Hematopoietic multipotent progenitor cell (in vitro differentiated cells): ENCODE measurements around the gene KCNA3. TPM values are rescaled to one million over a fixed set of nuclear protein-coding genes. Genes with fewer than 3 reads are reported as not detected.
"Not testable (repeated sequence)": the region's sequence is repeated elsewhere in the genome, so short reads cannot be mapped to it uniquely, and the experiment has no call there.

ENCODE experiments used
- DNase-seq, 3 donors: peaks; one replicate each; pipeline ENCODE4 v3.0.0-alpha.2; 2011 to 2015; ENCODE audit warnings: low read depth in 2 of 3, low spot score in 2 of 3
- total RNA-seq: library from RNA; depleted of rRNA; stranded (reverse); fragments of >200 nt; gene quantifications from one replicate; pipeline ENCODE4 v1.2.3, GENCODE V29; 2012

KCNA3 gene
- total RNA-seq, 1 donor, result 37.2 TPM

GRCh38 chr1:110680036-110680735, 5.4 kb upstream of the KCNA3 start:
- DNase-seq, result peak in 1 of 3 donors; percentile 44

GRCh38 chr1:110677526-110677925, 2.8 kb upstream of the KCNA3 start:
- DNase-seq, result no peak

- DNase-seq, result no peak
Observed at GRCh38 chr1:110676970-110677369, 2.2 kb upstream of the KCNA3 start.

- no peak for DNase-seq
Observed at GRCh38 chr1:110675060-110675791, 486 bp upstream of the KCNA3 start.

- no peak for DNase-seq
Observed at GRCh38 chr1:110673805-110674336, 869 bp downstream of the KCNA3 start.

DNA sequence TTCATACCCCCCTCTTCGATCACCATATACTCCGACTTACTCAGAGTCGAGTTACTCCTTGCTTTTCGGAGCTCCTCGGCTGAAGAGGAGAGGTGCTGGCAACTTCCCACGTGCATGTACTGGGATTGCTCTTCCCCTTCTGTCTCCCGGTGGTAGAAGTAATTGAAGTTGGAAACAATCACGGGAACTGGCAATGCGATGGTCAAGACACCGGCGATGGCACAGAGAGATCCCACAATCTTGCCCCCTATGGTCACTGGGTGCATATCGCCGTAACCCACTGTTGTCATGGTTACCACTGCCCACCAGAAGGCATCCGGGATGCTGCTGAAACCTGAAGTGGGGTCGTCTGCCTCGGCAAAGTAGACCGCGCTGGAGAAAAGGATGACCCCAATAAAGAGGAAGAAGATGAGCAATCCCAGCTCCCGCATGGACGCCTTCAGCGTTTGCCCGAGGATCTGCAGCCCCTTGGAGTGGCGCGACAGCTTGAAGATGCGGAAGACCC, 1.5 kb downstream of the KCNA3 start:
- no peak for DNase-seq

DNA sequence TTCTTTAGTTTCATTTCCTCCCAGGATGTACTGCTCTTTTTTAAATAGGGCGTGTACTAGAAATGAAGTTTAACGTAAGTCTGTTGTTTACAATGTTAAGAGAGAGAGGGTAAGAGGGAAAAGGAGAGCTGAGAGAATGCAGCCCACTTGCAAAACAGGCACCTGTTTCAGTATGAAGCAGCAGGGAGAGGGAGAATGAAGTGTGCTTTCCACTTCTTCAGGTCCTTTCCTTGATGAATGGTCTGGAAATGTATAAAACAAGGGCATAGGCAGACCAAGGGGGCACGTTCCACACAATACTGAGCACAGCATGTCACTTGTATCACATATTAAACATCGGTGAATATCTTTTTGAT, 2.0 kb downstream of the KCNA3 start:
- peak in 2 of 3 donors; percentile 46 to 56 for DNase-seq

DNA sequence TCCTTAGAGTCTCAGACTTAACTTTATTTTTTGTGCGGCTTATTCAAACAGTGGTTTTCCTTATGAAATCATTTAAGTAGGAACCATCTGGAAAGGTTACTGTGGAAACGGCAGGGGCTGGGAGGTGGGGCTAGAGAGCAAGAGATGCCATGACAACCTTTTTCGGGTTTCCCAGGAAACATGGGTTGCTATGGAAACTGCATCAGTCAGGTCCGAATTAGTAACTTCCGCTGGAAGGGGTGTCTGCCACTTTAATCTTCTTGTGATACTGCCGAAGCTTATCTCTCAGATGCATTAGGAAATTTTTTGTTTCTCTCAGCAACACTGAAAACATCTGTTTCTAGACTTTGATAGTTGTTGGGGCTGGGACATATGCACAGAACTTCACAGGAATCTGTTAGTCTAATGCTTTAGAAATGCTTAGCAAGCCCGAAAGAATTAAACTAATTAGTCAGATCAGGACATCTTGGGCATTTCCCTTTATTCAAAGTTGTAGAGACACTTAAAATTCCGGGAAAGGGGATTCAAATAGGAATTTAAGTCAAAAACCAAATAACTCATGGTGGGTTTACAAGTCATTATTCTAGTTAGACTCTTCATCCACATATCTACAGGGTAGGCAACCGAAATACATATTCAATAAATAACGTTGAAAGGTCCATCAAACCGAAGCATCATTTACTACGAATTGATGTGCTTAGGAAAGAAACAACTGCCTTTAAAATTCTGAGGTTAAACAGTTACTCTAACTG, 2.6 kb downstream of the KCNA3 start:
- peak; percentile 37 to 76 (median 67) for DNase-seq

GRCh38 chr1:110671361-110671760, 3.4 kb downstream of the KCNA3 start:
- DNase-seq, result no peak

GRCh38 chr1:110668549-110668948, 6.2 kb downstream of the KCNA3 start:
- DNase-seq, result no peak

DNA sequence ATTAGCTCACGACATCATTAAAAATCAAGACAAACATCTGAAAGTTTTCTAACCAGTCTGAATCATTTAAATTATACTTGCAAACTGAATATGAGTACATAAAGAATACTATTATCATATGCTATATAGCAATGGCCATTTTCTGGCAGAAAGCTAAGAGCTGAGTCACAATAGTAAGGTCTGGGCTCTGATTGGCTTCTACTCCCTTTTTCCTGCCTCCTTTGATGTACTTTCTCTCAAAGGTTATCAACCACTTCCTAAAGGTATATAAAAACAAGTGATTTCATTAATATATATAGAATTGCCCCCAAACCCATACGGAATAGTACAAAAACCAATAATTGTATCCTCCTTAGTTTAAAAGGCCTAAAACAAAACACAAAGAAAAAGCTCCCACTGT, 7.0 kb downstream of the KCNA3 start:
- DNase-seq, result no peak

GRCh38 chr1:110663241-110663640, 11.5 kb downstream of the KCNA3 start:
- no peak for DNase-seq

DNA sequence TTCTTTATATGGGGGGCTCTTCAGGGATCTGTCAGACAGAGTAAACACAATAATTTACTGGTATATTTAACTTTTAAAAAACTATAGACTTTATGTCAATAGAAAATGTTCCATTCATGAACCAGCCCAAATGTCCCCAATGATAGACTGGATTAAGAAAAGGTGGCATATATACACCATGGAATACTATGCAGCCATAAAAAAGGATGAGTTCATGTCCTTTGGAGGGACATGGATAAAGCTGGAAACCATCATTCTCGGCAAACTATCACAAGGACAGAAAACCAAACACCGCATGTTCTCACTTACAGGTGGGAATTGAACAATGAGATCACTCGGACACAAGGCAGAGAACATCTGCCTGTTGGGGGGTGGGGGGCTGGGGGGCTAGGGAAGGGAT, 15.2 kb downstream of the KCNA3 start:
- not testable (repeated sequence) for DNase-seq

- DNase-seq, result no peak
Observed at GRCh38 chr1:110657351-110657750, 17.4 kb downstream of the KCNA3 start.

DNA sequence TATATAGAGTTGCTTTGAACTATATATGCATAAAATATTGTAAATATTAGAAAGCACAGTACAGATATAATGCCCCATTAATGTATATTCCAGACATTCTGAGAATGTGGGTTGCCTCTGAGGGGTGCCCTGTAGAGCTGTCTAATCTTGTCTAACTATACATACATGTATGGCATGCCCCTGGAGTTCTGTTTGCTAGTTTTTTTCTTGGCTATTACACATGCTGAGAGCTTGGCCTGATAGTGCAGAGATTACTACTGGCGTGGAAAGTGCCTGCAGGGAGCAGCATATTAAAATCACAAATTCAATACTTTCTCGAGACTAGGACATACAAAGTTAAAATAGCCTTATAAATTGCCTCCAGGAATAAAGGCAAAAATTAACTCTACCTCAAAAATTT, 24.1 kb downstream of the KCNA3 start:
- no peak for DNase-seq

DNA sequence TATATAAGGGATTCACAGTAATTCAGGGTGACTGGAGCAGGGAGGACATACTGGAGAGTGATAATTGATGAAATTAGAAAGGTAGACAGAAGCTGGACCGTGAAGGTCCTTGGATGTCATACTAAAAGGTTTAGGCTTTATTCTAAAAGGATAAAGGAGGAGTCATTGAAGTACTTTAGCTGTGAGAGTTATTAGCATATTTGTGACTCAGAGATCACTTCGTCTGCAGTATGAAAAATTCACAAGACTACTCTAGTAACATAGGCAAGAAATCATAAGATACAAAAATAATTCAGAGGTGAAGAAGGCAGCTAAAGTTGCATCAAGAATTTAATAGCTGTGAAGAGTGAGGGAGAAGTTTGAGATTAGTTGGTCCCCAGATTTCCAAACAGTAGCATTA, 26.3 kb downstream of the KCNA3 start:
- DNase-seq, result no peak

DNA sequence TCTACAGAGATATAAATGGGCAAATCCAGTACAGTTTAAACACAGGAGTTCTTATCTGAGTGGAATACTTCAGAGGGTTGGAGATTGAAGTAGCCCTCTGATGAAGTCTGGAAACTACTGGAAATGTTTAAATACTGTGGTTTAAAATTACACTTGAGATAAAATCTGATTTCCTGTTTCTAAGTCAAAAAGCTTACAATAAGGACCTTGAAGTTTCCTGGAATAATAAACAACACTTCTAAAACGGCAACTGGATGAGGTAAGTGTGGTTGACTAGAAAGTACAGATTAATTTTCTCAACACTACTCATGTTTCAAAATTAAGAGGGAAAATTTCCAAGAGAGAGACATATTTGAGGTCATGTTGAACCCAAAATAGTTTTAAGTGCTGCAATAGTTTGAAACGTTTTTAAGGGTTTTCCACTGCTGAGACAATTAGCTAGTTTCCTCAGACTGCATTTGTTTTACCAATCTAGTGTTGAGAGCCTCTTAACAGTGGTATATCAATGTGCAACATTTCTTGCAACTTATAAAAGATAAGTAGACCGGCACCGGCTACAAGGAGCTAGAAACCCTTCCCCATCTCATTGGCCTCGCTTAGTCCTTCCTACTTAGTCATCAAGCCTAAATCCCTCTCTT, 27.4 kb downstream of the KCNA3 start:
- peak in 1 of 3 donors; percentile 21 for DNase-seq

DNA sequence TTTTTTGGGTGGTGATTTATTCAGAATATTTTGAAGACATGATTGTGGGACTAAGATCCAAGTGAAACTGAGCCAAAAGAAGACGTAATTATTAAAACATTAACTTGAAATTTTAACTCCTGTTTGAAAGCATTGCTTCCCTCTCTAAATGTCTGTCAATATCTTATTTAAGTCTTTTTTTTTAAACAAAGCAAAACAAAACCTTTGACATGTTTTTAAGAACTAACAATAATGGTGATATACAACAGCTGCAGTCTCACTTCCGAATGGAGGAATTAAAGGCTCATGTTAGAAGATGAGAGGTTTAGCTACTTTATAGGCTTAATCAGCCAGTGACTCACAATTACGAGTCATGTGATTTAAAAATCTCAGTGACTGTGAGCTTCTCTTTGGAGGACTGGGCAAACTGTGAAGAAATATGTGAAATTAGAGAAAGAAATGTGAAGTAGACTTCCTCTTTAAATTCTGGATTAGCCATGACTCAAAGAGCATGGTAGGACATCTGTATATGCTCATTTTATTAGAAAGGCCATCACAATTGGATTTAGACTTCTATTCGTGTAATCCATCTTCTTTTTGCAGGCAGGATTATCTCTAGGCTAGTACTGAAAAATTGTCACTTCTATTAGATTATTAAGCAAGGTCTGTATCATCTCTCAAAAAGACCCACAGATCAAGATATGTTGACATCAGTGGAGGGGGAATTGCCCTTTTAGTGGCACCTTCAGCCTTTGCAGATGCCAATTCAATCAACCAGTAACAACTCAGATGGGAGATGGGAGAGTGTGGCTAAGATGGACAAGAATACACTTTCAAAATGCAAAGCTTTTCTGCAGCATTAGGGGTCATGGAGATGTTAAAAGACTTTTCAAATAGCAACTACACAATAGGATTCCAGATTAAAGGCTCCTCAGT, 28.7 kb downstream of the KCNA3 start:
- DNase-seq, result peak in 2 of 3 donors; percentile 29 to 43

DNA sequence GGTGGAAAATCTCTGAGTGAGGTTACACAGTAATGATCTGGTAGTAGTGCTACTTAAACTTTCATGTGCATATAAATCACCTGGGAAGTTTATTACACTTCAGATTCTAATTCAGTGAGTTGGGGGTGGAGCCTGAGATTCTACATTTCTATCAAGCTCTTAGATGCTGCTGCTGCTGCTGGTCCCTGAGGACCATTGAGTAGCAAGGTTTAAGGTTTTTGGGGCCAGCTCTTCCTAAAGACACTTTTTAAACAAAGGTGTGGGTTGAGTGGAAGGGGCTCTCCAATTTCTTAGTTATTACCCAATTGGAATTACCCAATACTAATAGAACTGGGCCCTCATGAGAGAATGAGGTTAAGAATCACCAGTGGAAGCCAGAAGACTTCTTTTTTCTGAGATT, 29.5 kb downstream of the KCNA3 start:
- DNase-seq, result no peak
